SK-N-SH (cell line): ENCODE data around the gene COX18.

Experiments used
- NRF1 ChIP-seq: IDR thresholded peaks from 2 replicates; pipeline ENCODE4 v1.6.1; 2012; ENCODE audit warnings: low read depth, mild to moderate bottlenecking, low read length
- RXRA ChIP-seq: IDR thresholded peaks from 2 replicates; pipeline ENCODE4 v1.4.0; 2012; ENCODE audit warnings: low read depth, mild to moderate bottlenecking, borderline replicate concordance
- SIN3A ChIP-seq: IDR thresholded peaks from 2 replicates; pipeline ENCODE4 v1.6.1; 2012; ENCODE audit warnings: low read depth, mild to moderate bottlenecking, low read length, moderate library complexity, borderline replicate concordance
- TF ChIP-seq, protein P1 (sequence below): fragments of 200-600 bp; sonication (generic); IDR thresholded peaks from 2 replicates; pipeline ENCODE4 v1.6.1; 2017; ENCODE audit warnings: antibody characterized with exemption, mild to moderate bottlenecking, moderate library complexity
- TF ChIP-seq, protein P2 (sequence below): IDR thresholded peaks from 2 replicates; pipeline ENCODE4 v1.6.1; 2012; ENCODE audit warnings: mild to moderate bottlenecking, low read depth, low read length, moderate library complexity

DNA sequence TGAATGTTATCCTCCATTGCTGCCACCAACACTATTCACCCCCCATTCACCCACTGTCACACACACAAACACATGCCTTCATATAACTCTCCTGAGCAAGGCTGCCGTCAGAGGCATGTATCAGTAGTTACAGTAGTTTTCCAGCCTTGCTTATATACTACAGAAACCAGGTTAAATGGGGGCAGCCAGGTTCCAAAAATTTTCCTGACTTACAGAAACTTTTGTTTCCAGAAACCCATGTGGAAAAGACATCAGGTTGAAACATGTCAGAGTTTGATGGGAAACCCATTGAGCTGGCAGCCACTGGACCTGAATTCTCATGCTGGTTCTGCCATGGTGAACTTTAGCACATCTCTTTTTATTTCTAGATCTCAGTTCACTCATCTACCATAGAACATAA is 64.0 kb downstream of the COX18 start:
- TF ChIP-seq, protein P1, sequence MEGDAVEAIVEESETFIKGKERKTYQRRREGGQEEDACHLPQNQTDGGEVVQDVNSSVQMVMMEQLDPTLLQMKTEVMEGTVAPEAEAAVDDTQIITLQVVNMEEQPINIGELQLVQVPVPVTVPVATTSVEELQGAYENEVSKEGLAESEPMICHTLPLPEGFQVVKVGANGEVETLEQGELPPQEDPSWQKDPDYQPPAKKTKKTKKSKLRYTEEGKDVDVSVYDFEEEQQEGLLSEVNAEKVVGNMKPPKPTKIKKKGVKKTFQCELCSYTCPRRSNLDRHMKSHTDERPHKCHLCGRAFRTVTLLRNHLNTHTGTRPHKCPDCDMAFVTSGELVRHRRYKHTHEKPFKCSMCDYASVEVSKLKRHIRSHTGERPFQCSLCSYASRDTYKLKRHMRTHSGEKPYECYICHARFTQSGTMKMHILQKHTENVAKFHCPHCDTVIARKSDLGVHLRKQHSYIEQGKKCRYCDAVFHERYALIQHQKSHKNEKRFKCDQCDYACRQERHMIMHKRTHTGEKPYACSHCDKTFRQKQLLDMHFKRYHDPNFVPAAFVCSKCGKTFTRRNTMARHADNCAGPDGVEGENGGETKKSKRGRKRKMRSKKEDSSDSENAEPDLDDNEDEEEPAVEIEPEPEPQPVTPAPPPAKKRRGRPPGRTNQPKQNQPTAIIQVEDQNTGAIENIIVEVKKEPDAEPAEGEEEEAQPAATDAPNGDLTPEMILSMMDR: no peak
- TF ChIP-seq SIN3A: no peak
- TF ChIP-seq NRF1: no peak
- TF ChIP-seq, protein P2, sequence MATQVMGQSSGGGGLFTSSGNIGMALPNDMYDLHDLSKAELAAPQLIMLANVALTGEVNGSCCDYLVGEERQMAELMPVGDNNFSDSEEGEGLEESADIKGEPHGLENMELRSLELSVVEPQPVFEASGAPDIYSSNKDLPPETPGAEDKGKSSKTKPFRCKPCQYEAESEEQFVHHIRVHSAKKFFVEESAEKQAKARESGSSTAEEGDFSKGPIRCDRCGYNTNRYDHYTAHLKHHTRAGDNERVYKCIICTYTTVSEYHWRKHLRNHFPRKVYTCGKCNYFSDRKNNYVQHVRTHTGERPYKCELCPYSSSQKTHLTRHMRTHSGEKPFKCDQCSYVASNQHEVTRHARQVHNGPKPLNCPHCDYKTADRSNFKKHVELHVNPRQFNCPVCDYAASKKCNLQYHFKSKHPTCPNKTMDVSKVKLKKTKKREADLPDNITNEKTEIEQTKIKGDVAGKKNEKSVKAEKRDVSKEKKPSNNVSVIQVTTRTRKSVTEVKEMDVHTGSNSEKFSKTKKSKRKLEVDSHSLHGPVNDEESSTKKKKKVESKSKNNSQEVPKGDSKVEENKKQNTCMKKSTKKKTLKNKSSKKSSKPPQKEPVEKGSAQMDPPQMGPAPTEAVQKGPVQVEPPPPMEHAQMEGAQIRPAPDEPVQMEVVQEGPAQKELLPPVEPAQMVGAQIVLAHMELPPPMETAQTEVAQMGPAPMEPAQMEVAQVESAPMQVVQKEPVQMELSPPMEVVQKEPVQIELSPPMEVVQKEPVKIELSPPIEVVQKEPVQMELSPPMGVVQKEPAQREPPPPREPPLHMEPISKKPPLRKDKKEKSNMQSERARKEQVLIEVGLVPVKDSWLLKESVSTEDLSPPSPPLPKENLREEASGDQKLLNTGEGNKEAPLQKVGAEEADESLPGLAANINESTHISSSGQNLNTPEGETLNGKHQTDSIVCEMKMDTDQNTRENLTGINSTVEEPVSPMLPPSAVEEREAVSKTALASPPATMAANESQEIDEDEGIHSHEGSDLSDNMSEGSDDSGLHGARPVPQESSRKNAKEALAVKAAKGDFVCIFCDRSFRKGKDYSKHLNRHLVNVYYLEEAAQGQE: no peak
- TF ChIP-seq RXRA: no peak
